Measurements from ENCODE around the gene POLA2. TPM values are rescaled to one million over a fixed set of nuclear protein-coding genes. Genes with fewer than 3 reads are reported as not detected.
"Not testable (repeated sequence)": the region's sequence is repeated elsewhere in the genome, so short reads cannot be mapped to it uniquely, and the experiment has no call there.

POLA2 gene
- total RNA-seq, 1 donor from 2014 or later: 2.9 TPM

GRCh38 chr11:65323813-65324212, 62.1 kb downstream of the POLA2 start:
- DNase-seq (ENCODE audit: low spot score in 2 of 2) (no peak), FAIRE-seq (no peak)

- no peak for DNase-seq (ENCODE audit: low spot score in 2 of 2)
- FAIRE-seq: no peak
These were observed 63.7 kb downstream of the POLA2 start for GRCh38 chr11:65325435-65325834.

GRCh38 chr11:65327021-65327420, 65.3 kb downstream of the POLA2 start:
- FAIRE-seq (no peak), DNase-seq (ENCODE audit: low spot score in 2 of 2) (no peak)

- no peak for FAIRE-seq
- DNase-seq (ENCODE audit: low spot score in 2 of 2): no peak
These were observed 67.7 kb downstream of the POLA2 start for GRCh38 chr11:65329478-65329877.

- DNase-seq (ENCODE audit: low spot score in 2 of 2) (peak in 1 of 2 donors; percentile 67), FAIRE-seq (no peak)
These were observed 68.2 kb downstream of the POLA2 start for GRCh38 chr11:65329944-65330403.

GRCh38 chr11:65330544-65330943, 68.8 kb downstream of the POLA2 start:
- DNase-seq (ENCODE audit: low spot score in 2 of 2) (no peak), FAIRE-seq (no peak)

- DNase-seq (ENCODE audit: low spot score in 2 of 2); FAIRE-seq: not testable (repeated sequence)
These were observed 70.8 kb downstream of the POLA2 start for GRCh38 chr11:65332591-65332990.

- no peak for FAIRE-seq
- DNase-seq (ENCODE audit: low spot score in 2 of 2): no peak
These were observed 73.0 kb downstream of the POLA2 start for GRCh38 chr11:65334696-65335295.

- no peak for DNase-seq (ENCODE audit: low spot score in 2 of 2)
- FAIRE-seq: no peak
These were observed 76.9 kb downstream of the POLA2 start for GRCh38 chr11:65338676-65339075.

- DNase-seq (ENCODE audit: low spot score in 2 of 2) (no peak), FAIRE-seq (no peak)
These were observed 78.5 kb downstream of the POLA2 start for GRCh38 chr11:65340226-65340625.

- no peak for FAIRE-seq
- no peak for DNase-seq (ENCODE audit: low spot score in 2 of 2)
These were observed 80.1 kb downstream of the POLA2 start for GRCh38 chr11:65341856-65342255.

Other genes with a start within 250 kb of the POLA2 start
- 50.5 TPM for gene ARL2, start 247.8 kb upstream of the POLA2 start, total RNA-seq
- gene SNX15, start 234.5 kb upstream of the POLA2 start, total RNA-seq: 17.9 TPM
- 5.7 TPM for gene SAC3D1, start 220.8 kb upstream of the POLA2 start, total RNA-seq
- gene NAALADL1, start 203.4 kb upstream of the POLA2 start, total RNA-seq: 4.1 TPM
- 1.6 TPM for gene CDCA5, start 177.9 kb upstream of the POLA2 start, total RNA-seq
- 11.8 TPM for gene ZFPL1, start 177.7 kb upstream of the POLA2 start, total RNA-seq
- 229 TPM for gene VPS51, start 165.7 kb upstream of the POLA2 start, total RNA-seq
- 54.6 TPM for gene TM7SF2, start 150.1 kb upstream of the POLA2 start, total RNA-seq
- 6.1 TPM for gene ZNHIT2, start 144.3 kb upstream of the POLA2 start, total RNA-seq
- gene FAU, start 139.8 kb upstream of the POLA2 start, total RNA-seq: 251 TPM
- gene MRPL49, start 139.6 kb upstream of the POLA2 start, total RNA-seq: 29.3 TPM
- 7.7 TPM for gene SYVN1, start 127.4 kb upstream of the POLA2 start, total RNA-seq
- gene SPDYC, start 91.7 kb upstream of the POLA2 start, total RNA-seq: not detected
- 48.5 TPM for gene CAPN1, start 80.0 kb upstream of the POLA2 start, total RNA-seq
- gene CDC42EP2, start 52.9 kb downstream of the POLA2 start, total RNA-seq: 6.1 TPM
- 17.5 TPM for gene DPF2, start 71.9 kb downstream of the POLA2 start, total RNA-seq
- gene TIGD3, start 92.8 kb downstream of the POLA2 start, total RNA-seq: 5.3 TPM
- 0.41 TPM for gene SLC25A45, start 120.7 kb downstream of the POLA2 start, total RNA-seq
- gene FRMD8, start 124.7 kb downstream of the POLA2 start, total RNA-seq: 8.2 TPM
- 1.6 TPM for gene NEAT1, start 160.8 kb downstream of the POLA2 start, total RNA-seq
- 6,549 TPM for gene MALAT1, start 237.1 kb downstream of the POLA2 start, total RNA-seq

Data from frontal cortex (tissue), 4 donors.